ENCODE data around the gene GPRC5C.

The GPRC5C gene

GRCh38 chr17:74453665-74454196 is 21.8 kb downstream of the GPRC5C start:
- no peak for DNase-seq

- peak; percentile 47 for DNase-seq
These were observed 22.5 kb downstream of the GPRC5C start for GRCh38 chr17:74454197-74455024.

GRCh38 chr17:74455025-74455545 is 23.2 kb downstream of the GPRC5C start:
- no peak for DNase-seq

- no peak for DNase-seq
These were observed 23.9 kb downstream of the GPRC5C start for GRCh38 chr17:74455821-74456220.

GRCh38 chr17:74457146-74457819 is 25.4 kb downstream of the GPRC5C start:
- DNase-seq = peak; percentile 82

GRCh38 chr17:74457820-74458166 is 25.9 kb downstream of the GPRC5C start:
- DNase-seq = no peak

GRCh38 chr17:74458835-74459234 is 26.9 kb downstream of the GPRC5C start:
- no peak for DNase-seq

GRCh38 chr17:74459622-74460021 is 27.7 kb downstream of the GPRC5C start:
- DNase-seq = no peak

GRCh38 chr17:74460241-74460640 is 28.4 kb downstream of the GPRC5C start:
- DNase-seq = no peak

- DNase-seq = no peak
These were observed 29.1 kb downstream of the GPRC5C start for GRCh38 chr17:74460996-74461395.

GRCh38 chr17:74461611-74462010 is 29.7 kb downstream of the GPRC5C start:
- DNase-seq = no peak

GRCh38 chr17:74464730-74465377 is 33.0 kb downstream of the GPRC5C start:
- DNase-seq = no peak

- no peak for DNase-seq
These were observed 33.7 kb downstream of the GPRC5C start for GRCh38 chr17:74465378-74466110.

GRCh38 chr17:74466111-74466827 is 34.4 kb downstream of the GPRC5C start, which contains the start of gene CD300A:
TSS of gene CD300A (plus strand) at chr17:74466634. CDS start at chr17:74466704, 70 bp downstream.
- DNase-seq = peak; percentile 75

- DNase-seq = no peak
These were observed 34.9 kb downstream of the GPRC5C start for GRCh38 chr17:74466828-74467184.

- DNase-seq = no peak
These were observed 35.5 kb downstream of the GPRC5C start for GRCh38 chr17:74467221-74467951.

GRCh38 chr17:74471341-74471740 is 39.5 kb downstream of the GPRC5C start:
- DNase-seq = no peak

- DNase-seq = no peak
These were observed 41.0 kb downstream of the GPRC5C start for GRCh38 chr17:74472890-74473289.

- DNase-seq = no peak
These were observed 41.4 kb downstream of the GPRC5C start for GRCh38 chr17:74473294-74473693.

- DNase-seq = no peak
These were observed 42.3 kb downstream of the GPRC5C start for GRCh38 chr17:74474043-74474792.
